Activated CD8-positive, alpha-beta memory T cell treated with anti-CD3 and anti-CD28 coated beads, Interleukin-2, amount 50 U/mL, for 1 hour (primary cell): Measurements from ENCODE around the gene URAD.
"Not testable (repeated sequence)": the region's sequence is repeated elsewhere in the genome, so short reads cannot be mapped to it uniquely, and the experiment has no call there.

ENCODE experiments used
- DNase-seq: peaks from one replicate; pipeline ENCODE4 v3.0.0-alpha.2; 2020; ENCODE audit errors: extremely low read depth

URAD gene

GRCh38 chr13:27988520-27988919, at the start of gene URAD:
TSS of gene URAD (minus strand) at chr13:27988693. CDS start at chr13:27988637, 56 bp downstream.
- no peak for DNase-seq

GRCh38 chr13:28037399-28037798, 48.9 kb upstream of the URAD start:
- no peak for DNase-seq

GRCh38 chr13:28035146-28035782, 46.8 kb upstream of the URAD start:
- no peak for DNase-seq

GRCh38 chr13:28033894-28034655, 45.6 kb upstream of the URAD start:
- DNase-seq: no peak

- DNase-seq: not testable (repeated sequence)
Measured at GRCh38 chr13:28032438-28032837, 43.9 kb upstream of the URAD start.

GRCh38 chr13:28031896-28032288, 43.4 kb upstream of the URAD start:
- no peak for DNase-seq

- DNase-seq: no peak
Measured at GRCh38 chr13:28031220-28031895, 42.9 kb upstream of the URAD start.

GRCh38 chr13:28027607-28028364, 39.3 kb upstream of the URAD start:
- no peak for DNase-seq

GRCh38 chr13:28027071-28027470, 38.6 kb upstream of the URAD start:
- DNase-seq: no peak

DNA sequence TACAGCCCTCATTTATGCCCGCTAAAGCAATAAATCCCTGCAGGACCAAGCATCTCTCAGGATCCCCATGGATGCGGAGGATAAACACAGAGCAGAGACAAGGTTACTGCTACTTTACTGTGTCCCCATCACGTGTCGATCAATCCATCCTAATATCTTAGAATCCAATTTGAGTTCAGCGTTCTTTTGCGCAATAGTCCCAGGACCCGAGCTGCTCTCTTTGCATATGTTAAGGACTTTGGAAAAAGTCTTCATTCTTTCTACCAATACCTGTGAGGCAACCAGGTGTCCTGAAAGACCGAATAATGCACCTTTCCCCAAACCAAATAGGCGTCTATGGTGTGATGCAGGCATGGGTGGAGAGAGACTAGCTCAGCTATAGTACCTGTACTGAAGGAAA, 38.0 kb upstream of the URAD start:
- DNase-seq: no peak

DNA sequence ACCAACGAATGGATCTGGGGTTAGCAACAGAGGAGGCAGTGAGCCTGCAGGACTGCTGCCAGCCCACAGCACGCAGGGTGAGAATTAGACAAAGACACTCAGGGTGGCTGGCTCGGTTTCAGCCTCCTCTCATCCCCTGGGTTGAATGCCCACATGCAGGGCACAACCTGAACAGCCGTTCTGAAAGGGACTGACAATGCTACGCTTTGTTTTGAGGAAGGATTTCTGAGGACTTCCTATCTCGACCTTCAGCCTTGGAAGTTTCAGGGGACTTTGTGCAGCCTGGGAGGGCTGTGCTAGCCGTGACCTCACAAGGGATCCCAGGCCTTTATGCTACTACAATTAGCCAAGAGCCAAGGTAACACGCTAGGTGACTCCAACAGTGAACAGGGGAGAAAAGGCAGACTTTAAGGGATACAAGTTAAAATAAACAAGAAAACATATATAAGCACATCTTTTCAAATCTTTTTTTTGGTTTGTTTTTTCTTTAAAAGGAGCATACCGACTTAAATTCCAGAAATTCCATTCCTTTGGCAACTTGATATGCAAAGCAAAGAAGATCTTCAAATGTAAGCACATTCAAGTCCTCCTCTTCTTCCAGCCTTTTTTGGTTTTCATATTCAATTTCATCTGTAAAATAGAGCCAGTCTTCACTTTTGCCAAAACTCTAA, 34.5 kb upstream of the URAD start:
- DNase-seq: no peak

- no peak for DNase-seq
Measured at GRCh38 chr13:28014301-28014700, 25.8 kb upstream of the URAD start.

GRCh38 chr13:28013482-28013881, 25.0 kb upstream of the URAD start:
- no peak for DNase-seq

- DNase-seq: no peak
Measured at GRCh38 chr13:28012896-28013295, 24.4 kb upstream of the URAD start.

- DNase-seq: no peak
Measured at GRCh38 chr13:28012383-28012782, 23.9 kb upstream of the URAD start.

- no peak for DNase-seq
Measured at GRCh38 chr13:28010046-28010445, 21.6 kb upstream of the URAD start.

- not testable (repeated sequence) for DNase-seq
Measured at GRCh38 chr13:28005016-28005415, 16.5 kb upstream of the URAD start.

- DNase-seq: no peak
Measured at GRCh38 chr13:28002886-28003698, 14.6 kb upstream of the URAD start.

DNA sequence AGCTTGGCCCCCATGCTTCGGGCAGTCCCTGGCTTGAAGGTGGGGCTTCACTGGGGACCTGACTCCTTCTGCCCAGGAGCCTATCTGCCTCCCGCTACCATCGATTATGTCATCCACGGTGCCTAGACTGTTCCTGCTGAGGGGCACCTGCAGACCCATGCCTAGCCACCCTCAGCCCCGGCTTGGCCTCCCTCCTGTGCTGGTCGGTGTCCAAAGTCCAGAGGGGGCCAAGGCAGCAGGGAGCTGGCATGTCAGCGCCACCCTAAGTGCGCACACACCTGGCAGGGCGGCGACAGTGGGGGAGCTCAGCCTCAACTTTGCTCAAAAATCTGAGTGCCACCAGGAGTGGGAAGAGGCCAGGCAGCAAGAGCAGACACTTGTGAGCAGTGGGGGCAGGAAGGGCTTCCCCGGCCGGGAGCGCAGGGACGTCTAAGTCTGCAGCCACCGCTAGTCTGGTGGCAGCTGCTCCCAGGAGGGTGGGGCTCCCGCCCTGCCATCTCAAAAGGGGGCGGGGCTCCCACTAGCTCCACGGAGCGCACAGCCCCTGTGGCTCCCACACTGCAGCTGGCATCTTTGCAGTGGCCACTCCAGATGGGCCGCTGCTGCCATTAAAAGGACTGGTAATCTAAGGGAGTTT, 13.5 kb upstream of the URAD start:
- no peak for DNase-seq

- no peak for DNase-seq
Measured at GRCh38 chr13:28001049-28001448, 12.6 kb upstream of the URAD start.
